ENCODE data around the gene WNT10A. TPM values are rescaled to one million over a fixed set of nuclear protein-coding genes. Genes with fewer than 3 reads are reported as not detected.

WNT10A gene
- total RNA-seq, 3 donors from 2014 or later = 0.88 to 2.9 TPM; not detected in 1

DNA sequence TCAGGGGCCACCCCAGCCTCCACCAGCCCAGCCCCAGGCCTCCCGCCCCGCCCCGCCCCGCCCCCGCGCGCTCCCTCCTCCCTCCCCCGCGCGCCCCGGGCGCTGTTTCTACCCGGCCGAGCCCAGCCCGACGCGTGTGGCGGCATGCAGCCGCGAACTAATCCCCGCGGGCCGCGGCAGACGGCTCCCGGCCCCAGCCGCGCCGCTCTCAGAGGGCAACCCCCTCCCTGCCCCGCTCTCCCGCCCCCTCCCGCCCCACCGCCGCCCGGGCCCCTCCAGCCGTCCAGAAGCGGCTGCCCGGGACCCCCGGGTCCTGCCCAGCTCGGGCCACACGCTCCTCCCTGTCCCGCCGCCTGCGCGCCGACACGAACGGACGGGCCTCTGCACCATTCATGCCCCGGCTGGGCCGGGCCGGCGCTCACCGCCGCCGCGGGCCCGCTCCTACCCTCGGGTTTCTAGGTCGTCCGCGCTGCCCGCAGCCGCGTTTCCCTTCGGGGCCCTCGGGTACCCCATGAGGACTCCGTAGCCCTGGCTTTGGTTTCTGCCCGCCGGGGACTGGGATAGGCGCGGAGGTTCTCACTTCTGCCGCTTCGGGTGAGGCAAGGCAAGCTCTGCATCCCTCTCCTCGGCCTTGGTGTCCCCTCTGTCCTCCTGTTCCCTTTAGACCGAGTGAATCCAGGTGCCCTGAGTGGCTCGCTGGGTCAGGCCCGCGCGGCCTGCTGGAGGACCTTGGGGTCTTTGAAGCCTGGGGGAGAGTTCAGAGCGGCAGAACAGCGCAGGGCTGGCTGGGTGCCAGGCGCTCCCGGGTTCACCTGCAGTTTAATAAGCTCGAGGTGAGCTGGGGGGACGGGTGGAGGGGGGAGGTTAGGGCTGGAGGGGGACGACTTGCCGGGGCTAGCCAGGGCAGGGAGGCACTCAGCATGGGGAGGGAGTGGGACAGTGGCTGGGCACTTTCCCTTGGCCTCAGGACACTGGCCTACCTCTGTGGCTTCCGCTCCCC lies 3.1 kb downstream of the WNT10A start:
- H3K27ac ChIP-seq = peak overlapping the region; percentile 48 to 55
- DNase-seq (ENCODE audit: low spot score in 2 of 2) = no peak
- intact Hi-C loops (cut with DNase I; ENCODE audit: low total_unique reads) = no loop called here
- H3K36me3 ChIP-seq = no peaks in the 10 kb centered on the region
- H3K4me3 ChIP-seq = peak overlapping the region; percentile 37 to 70 (median 49)
- peaks cover 0 to 23% of the 10 kb centered on the region in 2 donors for H3K27me3 ChIP-seq
- no peaks in the 10 kb centered on the region for H3K9me3 ChIP-seq
- H3K4me1 ChIP-seq = peaks cover 0 to 4% of the 10 kb centered on the region in 2 donors
- no peak for TF ChIP-seq POLR2A (IDR thresholded peaks at IDR 0.05)
- TF ChIP-seq CTCF (IDR thresholded peaks at IDR 0.05) = no peak
- TF ChIP-seq POLR2AphosphoS5 (IDR thresholded peaks at IDR 0.05) = no peak

DNA sequence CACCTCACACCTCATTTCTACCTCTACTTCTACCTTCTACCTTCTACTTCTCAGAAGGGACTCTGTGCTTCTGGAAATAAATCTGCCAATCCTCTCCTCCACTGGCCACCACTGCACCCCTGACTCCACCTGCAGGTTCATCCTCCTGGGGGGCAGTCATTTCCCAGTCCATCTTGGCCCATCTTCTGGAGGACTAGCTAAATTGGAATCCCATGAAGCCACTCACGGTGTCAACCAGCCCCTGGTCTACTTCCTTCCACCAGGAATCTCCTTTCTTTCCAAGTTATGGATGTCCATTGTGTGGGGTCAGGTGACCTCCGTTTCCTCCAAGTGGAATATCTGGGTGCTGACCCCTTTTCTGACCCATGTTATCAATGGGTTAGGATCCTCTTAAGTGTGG lies 3.9 kb downstream of the WNT10A start:
- intact Hi-C loops (cut with DNase I; ENCODE audit: low total_unique reads) = no loop called here
- no peak for DNase-seq (ENCODE audit: low spot score in 2 of 2)
- H3K27me3 ChIP-seq = peaks cover 0 to 15% of the 10 kb centered on the region in 2 donors

DNA sequence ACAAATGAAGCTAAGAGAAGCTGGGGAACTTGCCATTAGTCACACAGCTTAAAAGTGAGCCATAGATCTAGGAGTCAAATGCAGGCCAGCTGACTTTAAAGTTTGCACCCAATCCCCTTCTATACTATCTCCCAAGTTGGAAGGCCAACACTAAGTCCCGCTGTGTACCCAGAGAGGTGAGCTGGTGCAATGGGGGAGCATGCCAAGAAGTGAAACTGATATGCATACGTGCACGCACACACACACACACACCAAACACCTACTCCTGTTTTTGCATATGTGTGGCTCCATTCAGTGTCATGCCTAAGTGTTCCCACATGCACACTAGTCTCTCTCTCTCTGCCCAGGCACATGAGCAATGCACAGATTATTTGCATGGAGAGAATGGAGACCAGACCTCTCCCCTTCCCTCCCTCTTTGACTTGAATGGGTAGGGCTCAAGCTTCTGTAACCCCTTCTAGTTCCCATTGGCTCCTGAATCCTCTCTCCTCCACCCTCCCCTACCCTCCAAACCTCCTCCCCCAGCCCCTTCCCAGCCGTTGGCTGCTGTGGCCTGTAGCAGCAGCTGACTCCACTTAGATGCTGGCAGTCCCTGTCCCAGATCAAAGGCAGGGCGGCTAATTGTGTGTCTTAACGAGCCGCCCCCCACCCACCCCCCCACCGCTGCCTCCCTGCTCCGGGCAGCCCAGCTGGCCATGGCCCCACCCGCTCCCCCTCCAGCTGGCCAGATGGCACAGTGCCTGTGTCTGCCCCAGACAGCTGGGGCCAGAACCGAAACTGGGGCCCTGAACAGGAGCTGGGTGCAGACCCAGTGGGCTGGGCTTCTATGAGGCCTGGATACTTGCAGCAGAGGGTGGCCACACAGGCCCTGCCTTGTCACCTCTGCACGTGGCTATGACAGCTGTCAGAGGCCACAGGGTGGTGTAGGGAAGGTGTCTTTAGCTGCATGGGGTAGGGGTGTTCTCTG lies 5.6 kb downstream of the WNT10A start:
- intact Hi-C loops (cut with DNase I; ENCODE audit: low total_unique reads) = no loop called here
- no peak for DNase-seq (ENCODE audit: low spot score in 2 of 2)
- TF ChIP-seq CTCF (IDR thresholded peaks at IDR 0.05) (no peak), POLR2AphosphoS5 (IDR thresholded peaks at IDR 0.05) (no peak)

More for the DNA sequence above, 3.9 kb downstream of the WNT10A start:
- Histone ChIP-seq H3K9me3 (no peaks in the 10 kb centered on the region), H3K27ac (no peak overlapping the region), H3K4me1 (peaks cover 0 to 4% of the 10 kb centered on the region in 2 donors), H3K36me3 (no peaks in the 10 kb centered on the region), H3K4me3 (no peak overlapping the region)
- no peak for TF ChIP-seq CTCF (IDR thresholded peaks at IDR 0.05)
- TF ChIP-seq POLR2AphosphoS5 (IDR thresholded peaks at IDR 0.05) = no peak
- no peak for TF ChIP-seq POLR2A (IDR thresholded peaks at IDR 0.05)

GRCh38 chr2:218887079-218887478 lies 6.4 kb downstream of the WNT10A start:
- Histone ChIP-seq H3K4me3 (no peak overlapping the region), H3K36me3 (no peaks in the 10 kb centered on the region), H3K9me3 (no peaks in the 10 kb centered on the region), H3K4me1 (no peaks in the 10 kb centered on the region), H3K27ac (no peak overlapping the region), H3K27me3 (no peaks in the 10 kb centered on the region)
- intact Hi-C loops (cut with DNase I; ENCODE audit: low total_unique reads) = no loop called here
- TF ChIP-seq CTCF (IDR thresholded peaks at IDR 0.05) (no peak), POLR2AphosphoS5 (IDR thresholded peaks at IDR 0.05) (no peak), POLR2A (IDR thresholded peaks at IDR 0.05) (no peak)
- no peak for DNase-seq (ENCODE audit: low spot score in 2 of 2)

More for the DNA sequence above, 5.6 kb downstream of the WNT10A start:
- H3K4me1 ChIP-seq = no peaks in the 10 kb centered on the region
- H3K27ac ChIP-seq = no peak overlapping the region
- no peaks in the 10 kb centered on the region for H3K27me3 ChIP-seq
- H3K9me3 ChIP-seq = no peaks in the 10 kb centered on the region
- no peak overlapping the region for H3K4me3 ChIP-seq
- no peaks in the 10 kb centered on the region for H3K36me3 ChIP-seq
